DOHH2 (cell line): ENCODE results near the gene CDT1.

ENCODE experiments used
- H3F3A ChIP-seq: fragments of 200-600 bp; sonication (generic), shearing (Covaris generic); 2 replicates; pipeline ENCODE4 v1.6.0; 2016; ENCODE audit warnings: antibody characterized with exemption, mild to moderate bottlenecking; ENCODE audit not compliant: control insufficient read depth, insufficient read depth
- H3K27ac ChIP-seq: fragments of 200-600 bp; sonication (generic); 2 replicates; pipeline ENCODE4 v1.5.1; 2014; ENCODE audit warnings: low read depth, mild to moderate bottlenecking, low read length, moderate library complexity
- H3K27me3 ChIP-seq: fragments of 200-600 bp; sonication (generic); 2 replicates; pipeline ENCODE4 v1.6.1; 2014; ENCODE audit warnings: mild to moderate bottlenecking, low read length, mixed read lengths; ENCODE audit not compliant: control insufficient read depth
- H3K36me3 ChIP-seq: fragments of 200-600 bp; sonication (generic); 2 replicates; pipeline ENCODE4 v1.6.1; 2014; ENCODE audit warnings: mild to moderate bottlenecking, low read length, moderate library complexity, mixed read lengths; ENCODE audit not compliant: control insufficient read depth
- H3K4me1 ChIP-seq: fragments of 200-600 bp; sonication (generic); 2 replicates; pipeline ENCODE4 v1.6.1; 2014; ENCODE audit warnings: mild to moderate bottlenecking, low read length, mixed read lengths; ENCODE audit not compliant: control insufficient read depth
- H3K4me2 ChIP-seq: fragments of 200-600 bp; sonication (generic); 2 replicates; pipeline ENCODE4 v1.6.0; 2014; ENCODE audit warnings: mild to moderate bottlenecking, low read length, moderate library complexity
- H3K4me3 ChIP-seq: fragments of 200-600 bp; sonication (generic); 2 replicates; pipeline ENCODE4 v1.5.1; 2014; ENCODE audit warnings: mild to moderate bottlenecking, low read length, mixed read lengths
- H3K79me2 ChIP-seq: fragments of 200-600 bp; sonication (generic); 2 replicates; pipeline ENCODE4 v1.6.1; 2014; ENCODE audit warnings: mild to moderate bottlenecking, low read length, mixed read lengths; ENCODE audit not compliant: control insufficient read depth
- H3K9me2 ChIP-seq: fragments of 200-600 bp; sonication (generic); replicated peaks from 2 replicates; pipeline ENCODE4 v1.6.1; 2014; ENCODE audit warnings: mild to moderate bottlenecking, low read length, mixed read lengths; ENCODE audit not compliant: control insufficient read depth
- H3K9me3 ChIP-seq: fragments of 200-600 bp; sonication (generic); 2 replicates; pipeline ENCODE4 v1.6.1; 2014; ENCODE audit warnings: antibody characterized with exemption, low read length, mixed read lengths; ENCODE audit not compliant: control insufficient read depth, insufficient read depth
- H4K20me1 ChIP-seq: fragments of 200-600 bp; sonication (generic); 2 replicates; pipeline ENCODE4 v1.6.0; 2014; ENCODE audit warnings: low read depth, mild to moderate bottlenecking, antibody characterized with exemption, low read length, moderate library complexity; ENCODE audit not compliant: control insufficient read depth, insufficient read depth
- CTCF ChIP-seq: fragments of 200-600 bp; sonication (generic); IDR thresholded peaks from one replicate; pipeline ENCODE4 v1.5.1; 2014; ENCODE audit warnings: antibody characterized with exemption, mild to moderate bottlenecking, low read depth, low read length; ENCODE audit not compliant: poor library complexity, severe bottlenecking
- EZH2phosphoT487 ChIP-seq: fragments of 200-600 bp; sonication (generic); IDR thresholded peaks from 2 replicates; pipeline ENCODE4 v1.6.1; 2017; ENCODE audit warnings: borderline replicate concordance, mild to moderate bottlenecking, antibody characterized with exemption, low read length, moderate library complexity, mixed read lengths

Gene CDT1

GRCh38 chr16:88764913-88765349 is 38.7 kb upstream of the CDT1 start:
- H3K36me3 ChIP-seq: peaks cover 33% of the 10 kb centered on the region
- peaks cover 28% of the 10 kb centered on the region for H4K20me1 ChIP-seq
- H3K27ac ChIP-seq: no peak overlapping the region
- H3K9me2 ChIP-seq: no peaks in the 10 kb centered on the region
- H3K79me2 ChIP-seq: peaks cover 100% of the 10 kb centered on the region
- no peaks in the 10 kb centered on the region for H3F3A ChIP-seq
- TF ChIP-seq EZH2phosphoT487: no peak
- no peak for TF ChIP-seq CTCF
- H3K4me3 ChIP-seq: no peak overlapping the region
- no peaks in the 10 kb centered on the region for H3K9me3 ChIP-seq
- no peak overlapping the region for H3K4me2 ChIP-seq
- no peaks in the 10 kb centered on the region for H3K27me3 ChIP-seq
- H3K4me1 ChIP-seq: peaks cover 15% of the 10 kb centered on the region

GRCh38 chr16:88766975-88767374 is 36.6 kb upstream of the CDT1 start:
- peaks cover 31% of the 10 kb centered on the region for H4K20me1 ChIP-seq
- H3K4me3 ChIP-seq: no peak overlapping the region
- H3K9me2 ChIP-seq: no peaks in the 10 kb centered on the region
- H3K4me2 ChIP-seq: no peak overlapping the region
- peaks cover 35% of the 10 kb centered on the region for H3K4me1 ChIP-seq
- H3F3A ChIP-seq: 0 out of 2 replicates have a peak, but pooled peaks cover 4% of the 10 kb centered on the region
- peaks cover 99% of the 10 kb centered on the region for H3K79me2 ChIP-seq
- H3K36me3 ChIP-seq: peaks cover 37% of the 10 kb centered on the region
- no peak for TF ChIP-seq EZH2phosphoT487
- H3K27ac ChIP-seq: no peak overlapping the region
- no peaks in the 10 kb centered on the region for H3K9me3 ChIP-seq
- no peaks in the 10 kb centered on the region for H3K27me3 ChIP-seq

GRCh38 chr16:88767546-88768070 is 36.0 kb upstream of the CDT1 start:
- H3K27ac ChIP-seq: no peak overlapping the region
- TF ChIP-seq CTCF: no peak
- no peak for TF ChIP-seq EZH2phosphoT487
- H4K20me1 ChIP-seq: peaks cover 27% of the 10 kb centered on the region
- H3K9me2 ChIP-seq: no peaks in the 10 kb centered on the region
- no peaks in the 10 kb centered on the region for H3K9me3 ChIP-seq
- H3K4me1 ChIP-seq: peaks cover 39% of the 10 kb centered on the region
- peaks cover 37% of the 10 kb centered on the region for H3K36me3 ChIP-seq
- no peaks in the 10 kb centered on the region for H3K27me3 ChIP-seq
- H3K4me3 ChIP-seq: no peak overlapping the region
- peaks cover 99% of the 10 kb centered on the region for H3K79me2 ChIP-seq
- 0 out of 2 replicates have a peak, but pooled peaks cover 4% of the 10 kb centered on the region for H3F3A ChIP-seq
- no peak overlapping the region for H3K4me2 ChIP-seq

GRCh38 chr16:88768071-88768783 is 35.4 kb upstream of the CDT1 start:
- H3K27me3 ChIP-seq: no peaks in the 10 kb centered on the region
- H4K20me1 ChIP-seq: peaks cover 30% of the 10 kb centered on the region
- H3K36me3 ChIP-seq: peaks cover 35% of the 10 kb centered on the region
- H3K9me2 ChIP-seq: no peaks in the 10 kb centered on the region
- H3K4me3 ChIP-seq: no peak overlapping the region
- H3K27ac ChIP-seq: no peak overlapping the region
- no peaks in the 10 kb centered on the region for H3K9me3 ChIP-seq
- peaks cover 45% of the 10 kb centered on the region for H3K4me1 ChIP-seq
- TF ChIP-seq CTCF (no peak), EZH2phosphoT487 (no peak)
- H3K4me2 ChIP-seq: no peak overlapping the region
- peaks cover 99% of the 10 kb centered on the region for H3K79me2 ChIP-seq
- H3F3A ChIP-seq: 0 out of 2 replicates have a peak, but pooled peaks cover 4% of the 10 kb centered on the region
